KMS-11 (cell line): ENCODE data around the gene GSTP1.

Source experiments
- H2AFZ ChIP-seq: fragments of 200-600 bp; sonication (generic); 2 replicates; pipeline ENCODE4 v1.6.1; 2016; ENCODE audit warnings: antibody characterized with exemption, mixed run types, low read depth
- H3K27ac ChIP-seq: fragments of 200-600 bp; sonication (generic); 2 replicates; pipeline ENCODE4 v1.6.1; 2016; ENCODE audit warnings: mild to moderate bottlenecking, mixed run types
- H3K27me3 ChIP-seq: fragments of 200-600 bp; sonication (generic); 2 replicates; pipeline ENCODE4 v1.6.1; 2017; ENCODE audit warnings: mild to moderate bottlenecking, low read depth, mixed run types, moderate library complexity; ENCODE audit not compliant: insufficient read depth
- H3K36me3 ChIP-seq: fragments of 200-600 bp; sonication (generic); 2 replicates; pipeline ENCODE4 v1.6.1; 2017; ENCODE audit warnings: mild to moderate bottlenecking, mixed run types; ENCODE audit not compliant: insufficient read depth
- H3K4me1 ChIP-seq: fragments of 200-600 bp; sonication (generic); 2 replicates; pipeline ENCODE4 v1.6.1; 2016; ENCODE audit warnings: mild to moderate bottlenecking, low read depth, mixed run types; ENCODE audit not compliant: poor library complexity, severe bottlenecking
- H3K4me2 ChIP-seq: fragments of 200-600 bp; sonication (generic); 2 replicates; pipeline ENCODE4 v1.7.0; 2016; ENCODE audit warnings: mild to moderate bottlenecking, mixed run types
- H3K4me3 ChIP-seq: fragments of 200-600 bp; sonication (generic); IDR thresholded peaks from 2 replicates; pipeline ENCODE4 v1.6.1; 2017; ENCODE audit warnings: low read depth, low read length, mixed read lengths; ENCODE audit not compliant: insufficient read depth
- H3K79me2 ChIP-seq: fragments of 200-600 bp; sonication (generic); 2 replicates; pipeline ENCODE4 v1.6.1; 2016; ENCODE audit warnings: low read depth, mixed run types; ENCODE audit not compliant: insufficient read depth
- H3K9ac ChIP-seq: fragments of 200-600 bp; sonication (generic); 2 replicates; pipeline ENCODE4 v1.6.1; 2016; ENCODE audit warnings: mild to moderate bottlenecking, mixed run types
- H4K20me1 ChIP-seq: fragments of 200-600 bp; sonication (generic); 2 replicates; pipeline ENCODE4 v1.6.1; 2016; ENCODE audit warnings: mild to moderate bottlenecking, mixed run types; ENCODE audit not compliant: insufficient read depth
- CTCF ChIP-seq: fragments of 200-600 bp; sonication (generic); conservative IDR thresholded peaks from 2 replicates; pipeline ENCODE4 v1.6.1; 2017; ENCODE audit warnings: low read depth, mild to moderate bottlenecking, antibody characterized with exemption, low read length, moderate library complexity, mixed read lengths

Gene GSTP1

GRCh38 chr11:67577951-67578350 lies 5.7 kb upstream of the GSTP1 start:
- no peaks in the 10 kb centered on the region for H3K36me3 ChIP-seq
- H3K9ac ChIP-seq: no peak overlapping the region
- no peak for TF ChIP-seq CTCF
- H2AFZ ChIP-seq: no peak overlapping the region
- H3K4me2 ChIP-seq: no peak overlapping the region
- H3K27ac ChIP-seq: no peak overlapping the region
- H3K4me3 ChIP-seq: no peak overlapping the region
- H3K79me2 ChIP-seq: no peaks in the 10 kb centered on the region
- peaks cover 35% of the 10 kb centered on the region for H3K27me3 ChIP-seq
- H4K20me1 ChIP-seq: no peaks in the 10 kb centered on the region
- H3K4me1 ChIP-seq: no peaks in the 10 kb centered on the region

GRCh38 chr11:67581469-67581868 lies 2.1 kb upstream of the GSTP1 start:
- Histone ChIP-seq H3K27me3 (peaks cover 37% of the 10 kb centered on the region), H4K20me1 (no peaks in the 10 kb centered on the region), H3K4me1 (no peaks in the 10 kb centered on the region), H3K27ac (no peak overlapping the region), H3K36me3 (no peaks in the 10 kb centered on the region), H2AFZ (no peak overlapping the region), H3K4me3 (no peak overlapping the region), H3K9ac (no peak overlapping the region), H3K79me2 (no peaks in the 10 kb centered on the region), H3K4me2 (no peak overlapping the region)
- no peak for TF ChIP-seq CTCF

GRCh38 chr11:67582011-67582410 lies 1.6 kb upstream of the GSTP1 start:
- Histone ChIP-seq H3K36me3 (no peaks in the 10 kb centered on the region), H3K4me2 (no peak overlapping the region), H3K27me3 (peaks cover 37% of the 10 kb centered on the region), H3K27ac (no peak overlapping the region), H4K20me1 (no peaks in the 10 kb centered on the region), H3K9ac (no peak overlapping the region), H2AFZ (no peak overlapping the region), H3K4me1 (no peaks in the 10 kb centered on the region), H3K79me2 (no peaks in the 10 kb centered on the region), H3K4me3 (no peak overlapping the region)
- no peak for TF ChIP-seq CTCF

- Histone ChIP-seq H3K4me1 (no peaks in the 10 kb centered on the region), H3K27me3 (peaks cover 24% of the 10 kb centered on the region), H3K9ac (no peak overlapping the region), H2AFZ (no peak overlapping the region), H3K4me2 (no peak overlapping the region), H3K36me3 (no peaks in the 10 kb centered on the region), H3K79me2 (no peaks in the 10 kb centered on the region), H4K20me1 (no peaks in the 10 kb centered on the region), H3K27ac (no peak overlapping the region), H3K4me3 (no peak overlapping the region)
- TF ChIP-seq CTCF: no peak
Observed at GRCh38 chr11:67584205-67584880, 731 bp downstream of the GSTP1 start.
